Measurements from ENCODE around the gene COA3.

Gene COA3

DNA sequence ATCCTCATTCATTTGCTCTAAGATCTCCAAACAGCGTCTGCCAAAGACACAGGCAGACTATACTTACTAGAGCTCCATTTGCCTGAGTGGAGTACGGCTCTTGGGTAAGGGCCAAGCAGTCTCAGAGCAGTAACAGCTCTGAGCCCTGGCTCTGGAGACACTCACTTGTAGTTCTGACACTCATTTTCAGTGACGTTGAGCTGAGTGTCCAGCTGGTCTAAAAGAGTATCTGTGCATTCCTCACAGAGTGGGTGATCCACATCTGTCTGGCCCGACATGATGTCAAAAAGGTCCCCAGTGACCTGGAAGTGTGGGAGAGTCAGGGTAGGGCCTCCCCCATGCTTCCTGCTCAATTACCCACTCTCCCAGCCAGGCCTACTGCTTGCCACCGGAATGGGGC lies 19.9 kb upstream of the COA3 start:
- DNase-seq (ENCODE audit: low read depth in 2 of 3, low spot score in 1 of 3), result no peak

DNA sequence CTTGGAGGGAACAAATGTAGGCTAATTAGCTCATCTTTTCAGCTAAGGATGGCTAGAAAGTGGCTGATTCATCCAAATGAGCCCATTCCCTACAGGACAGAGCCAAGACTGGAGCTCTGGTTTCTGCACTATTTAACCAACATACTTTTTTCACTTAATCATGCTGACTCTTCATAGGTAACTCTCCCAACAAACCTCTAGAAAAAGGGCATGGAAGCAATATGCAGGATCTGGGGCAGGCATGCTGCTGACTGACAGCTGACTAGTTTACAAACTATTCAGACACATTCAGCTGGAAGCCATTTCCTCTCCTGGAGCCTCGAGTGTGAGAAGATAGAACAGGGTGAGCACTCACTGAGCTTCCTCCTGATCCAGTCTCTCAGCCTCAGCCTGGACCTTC lies 19.4 kb upstream of the COA3 start:
- DNase-seq (ENCODE audit: low read depth in 2 of 3, low spot score in 1 of 3), result no peak

DNA sequence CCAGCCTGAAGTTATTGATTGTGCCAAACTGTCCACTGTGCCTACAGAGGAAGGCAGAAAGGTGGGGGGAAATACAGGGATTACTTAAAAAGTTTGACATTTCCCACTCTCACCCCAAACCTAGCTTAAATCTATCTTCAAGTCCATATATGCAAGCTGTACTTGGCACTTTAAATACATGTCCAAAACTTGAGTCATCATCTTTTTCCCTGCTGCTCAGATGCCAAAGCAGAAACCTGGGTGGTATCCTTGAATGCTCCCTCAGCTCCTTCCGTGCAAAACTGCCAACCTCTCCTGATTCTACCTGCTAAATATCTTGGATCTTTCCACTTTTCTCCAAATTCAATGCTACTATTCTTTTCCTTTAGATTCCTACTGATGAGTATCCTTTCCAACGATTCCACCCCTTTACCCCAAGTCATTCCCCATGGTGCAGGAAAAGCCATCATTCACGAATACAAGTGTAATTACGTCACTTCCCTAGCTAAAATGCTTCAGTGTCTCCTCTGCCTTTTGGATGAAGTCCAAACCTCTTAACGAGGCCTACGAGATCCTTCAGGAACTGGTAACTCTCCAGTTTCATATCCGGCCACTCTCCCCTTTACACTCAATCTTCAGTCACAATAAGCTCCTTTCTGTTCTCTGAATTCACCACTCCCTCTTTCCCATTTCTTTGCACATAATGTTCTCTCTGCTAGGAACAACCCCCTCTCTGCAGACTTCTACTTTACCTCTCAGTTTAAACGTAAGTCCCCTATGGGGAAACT lies 16.3 kb upstream of the COA3 start:
- DNase-seq (ENCODE audit: low read depth in 2 of 3, low spot score in 1 of 3), result no peak

DNA sequence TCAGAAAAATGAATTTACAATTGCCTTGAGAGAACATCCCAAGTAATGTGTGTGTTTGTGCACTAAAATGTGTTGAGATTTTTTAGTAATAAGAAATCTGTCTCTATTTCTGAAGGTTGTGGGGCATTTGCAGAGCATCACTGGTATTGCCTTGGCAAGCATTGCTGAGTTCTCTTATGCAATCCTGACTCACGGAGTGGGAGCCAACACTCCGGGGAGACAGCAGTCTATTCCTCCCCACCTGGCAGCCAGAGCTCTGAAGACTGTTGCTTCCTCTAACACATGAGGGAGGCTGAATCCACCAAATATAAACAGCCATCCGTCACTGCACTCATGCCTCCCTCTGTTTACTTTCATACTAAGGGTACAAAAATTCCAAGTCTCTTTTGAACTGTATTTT lies 10.7 kb upstream of the COA3 start:
- DNase-seq (ENCODE audit: low read depth in 2 of 3, low spot score in 1 of 3), result no peak

DNA sequence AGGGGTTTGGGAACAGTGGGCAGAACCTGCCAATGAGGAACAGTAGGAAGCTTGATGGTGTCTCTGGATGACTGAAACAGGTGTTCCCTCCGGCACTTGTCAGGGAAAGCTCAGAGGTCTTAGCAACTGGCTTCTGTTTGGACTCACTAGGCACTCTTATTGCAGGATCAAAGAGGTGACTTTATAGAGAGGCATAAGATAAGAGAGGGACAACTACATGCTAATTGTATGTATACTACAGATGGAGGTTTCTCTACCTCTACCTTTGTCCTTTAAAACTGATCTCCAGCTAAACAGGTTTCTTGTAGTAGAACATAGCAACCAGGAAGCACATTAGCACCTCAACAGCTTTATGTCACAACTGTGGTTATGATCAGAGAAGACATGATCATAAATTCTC lies 7.7 kb upstream of the COA3 start:
- no peak for DNase-seq (ENCODE audit: low read depth in 2 of 3, low spot score in 1 of 3)

DNA sequence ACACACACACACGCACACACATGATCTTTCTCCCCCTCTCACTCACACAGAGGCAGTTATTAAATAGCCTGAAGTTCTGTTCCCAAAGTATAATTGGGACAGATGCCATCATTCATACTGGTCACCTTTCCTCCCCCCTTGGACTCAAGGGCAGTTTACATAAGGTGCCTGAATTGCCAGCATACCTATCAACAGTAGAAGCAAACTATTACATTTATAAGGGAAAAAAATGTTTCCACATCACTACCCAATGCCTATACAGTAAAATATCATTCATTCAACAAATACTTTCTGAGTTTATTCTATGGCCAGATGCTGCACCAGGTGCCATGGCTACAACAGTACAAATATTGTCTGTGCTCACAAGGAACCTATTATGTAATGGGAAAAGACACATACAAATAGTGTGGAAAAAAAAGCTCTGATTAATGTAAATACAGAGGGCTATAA lies 6.4 kb upstream of the COA3 start:
- no peak for DNase-seq (ENCODE audit: low read depth in 2 of 3, low spot score in 1 of 3)

DNA sequence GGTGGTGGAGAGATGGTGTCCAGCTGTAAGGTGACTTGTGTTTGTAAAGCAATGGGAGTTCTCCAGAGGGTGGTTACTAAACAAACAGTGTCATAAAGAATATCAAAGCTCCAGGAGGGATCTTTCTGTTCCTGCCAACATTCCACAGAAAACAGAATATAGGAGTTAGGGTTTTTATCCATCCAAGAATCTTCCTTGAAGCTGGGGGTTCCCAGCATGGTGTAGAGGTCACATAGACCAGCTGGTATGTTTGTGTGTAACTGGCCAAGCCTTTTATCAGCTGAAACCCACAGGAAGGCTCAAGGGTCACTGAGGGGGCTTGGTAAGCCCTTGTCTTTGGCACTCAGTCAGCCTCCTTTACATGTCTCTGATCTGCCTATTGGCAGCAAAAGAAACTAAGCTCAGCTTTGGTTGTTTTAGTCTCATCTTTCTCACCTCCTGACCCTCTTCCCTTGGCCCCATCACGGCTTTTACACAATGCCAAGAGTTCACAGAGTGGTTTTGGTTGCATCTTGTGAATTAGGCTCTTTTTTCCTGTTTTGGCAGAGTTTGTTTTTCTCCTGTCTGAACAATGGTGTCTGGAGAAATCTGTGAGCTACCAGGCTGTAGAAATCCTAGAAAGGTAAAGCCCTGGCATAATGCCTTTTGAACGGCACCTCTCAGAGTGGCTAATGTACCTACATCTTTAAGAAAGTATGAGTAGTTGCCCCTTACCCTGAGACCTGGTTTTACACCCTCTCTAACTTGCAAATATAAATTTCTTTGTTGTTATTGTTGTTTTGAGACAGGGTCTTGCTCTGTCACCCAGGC lies 4.8 kb upstream of the COA3 start:
- DNase-seq (ENCODE audit: low read depth in 2 of 3, low spot score in 1 of 3), result no peak

DNA sequence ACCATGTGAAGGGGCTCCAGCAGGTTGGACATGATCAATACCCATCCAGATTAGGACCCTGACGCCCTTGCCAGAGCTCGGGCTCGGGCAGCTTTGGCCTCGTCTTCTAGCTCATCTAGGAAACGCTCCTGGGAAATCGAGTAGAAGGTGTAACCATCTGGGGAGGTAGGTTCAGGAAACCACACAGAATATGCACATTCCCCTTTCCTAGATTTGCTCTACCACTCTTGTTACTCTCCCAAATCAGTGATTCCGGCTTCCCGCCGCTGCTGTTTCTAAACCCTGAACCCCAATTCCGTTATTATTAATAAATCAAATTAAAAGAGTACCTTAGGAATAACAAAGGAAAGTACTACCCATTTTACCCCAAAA lies 507 bp downstream of the COA3 start:
- no peak for DNase-seq (ENCODE audit: low read depth in 2 of 3, low spot score in 1 of 3)

DNA sequence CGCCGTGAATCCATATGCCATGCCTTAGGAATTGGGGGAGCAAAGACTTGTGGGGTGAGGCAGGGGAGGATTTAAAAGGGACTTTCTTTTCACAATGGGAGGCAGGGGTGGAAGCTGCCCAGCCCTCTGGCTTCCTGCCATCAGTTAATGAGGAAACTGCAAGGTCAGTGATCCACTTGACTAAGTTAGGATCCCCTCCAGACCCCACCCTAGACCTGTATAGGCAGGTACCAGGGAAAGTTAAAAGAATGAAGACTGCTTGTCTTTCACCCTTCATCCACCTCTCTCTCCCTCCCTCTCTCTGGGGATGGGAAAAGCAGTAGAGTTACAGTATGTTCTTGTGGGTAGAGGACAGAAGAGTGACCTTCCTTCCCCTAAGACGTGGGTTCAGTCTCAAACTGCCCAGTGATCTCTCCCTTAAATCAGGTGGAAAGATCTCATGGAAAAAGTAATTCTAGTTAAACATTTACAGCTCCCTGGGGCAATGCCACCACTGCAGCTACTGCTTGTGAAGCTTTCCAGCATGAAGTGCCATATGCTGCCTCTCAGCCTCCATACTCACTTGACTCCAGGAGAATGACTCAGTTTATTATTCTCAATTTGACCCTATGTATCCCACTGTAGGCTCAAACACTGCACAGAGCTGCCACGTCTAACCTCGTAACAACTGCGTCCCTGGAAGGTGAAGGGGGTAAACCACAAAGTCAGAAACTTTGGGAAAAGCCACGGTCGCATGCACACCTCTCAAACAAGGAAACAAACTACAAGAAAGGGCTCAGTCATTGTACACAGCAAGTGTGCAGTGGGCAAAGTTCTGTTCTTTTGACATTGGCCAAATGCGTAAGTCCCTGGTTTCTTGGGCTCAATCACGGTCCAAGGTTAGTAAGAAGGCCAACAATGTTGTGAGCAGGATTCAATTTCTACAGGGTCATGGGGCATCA lies 1.2 kb downstream of the COA3 start:
- no peak for DNase-seq (ENCODE audit: low read depth in 2 of 3, low spot score in 1 of 3)

DNA sequence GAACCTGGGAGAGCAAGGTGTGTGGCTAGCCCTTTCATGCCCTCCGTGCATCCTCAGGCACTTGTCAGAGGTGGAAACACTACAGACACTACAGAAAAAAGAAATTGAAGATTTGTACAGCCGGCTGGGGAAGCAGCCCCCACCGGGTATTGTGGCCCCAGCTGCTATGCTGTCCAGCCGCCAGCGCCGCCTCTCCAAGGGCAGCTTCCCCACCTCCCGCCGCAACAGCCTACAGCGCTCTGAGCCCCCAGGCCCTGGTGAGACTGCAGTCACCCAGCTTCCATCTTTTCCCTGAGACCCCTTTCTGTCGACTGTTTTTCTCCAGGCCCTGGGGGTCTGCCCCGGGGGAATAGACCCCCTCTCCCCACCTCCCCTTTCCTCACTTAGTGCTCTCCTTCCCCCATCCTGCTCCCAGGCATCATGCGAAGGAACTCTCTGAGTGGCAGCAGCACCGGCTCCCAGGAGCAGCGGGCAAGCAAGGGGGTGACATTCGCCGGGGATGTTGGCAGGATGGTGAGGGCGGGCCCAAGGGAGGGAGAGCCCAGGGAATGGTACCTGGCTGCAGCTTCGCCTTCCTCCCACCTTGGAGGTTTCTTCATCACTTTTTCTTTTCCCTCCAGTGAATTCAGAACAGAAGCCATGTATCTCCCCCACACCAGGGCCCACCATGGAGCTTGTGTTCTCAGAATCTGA lies 2.3 kb downstream of the COA3 start:
- no peak for DNase-seq (ENCODE audit: low read depth in 2 of 3, low spot score in 1 of 3)

DNA sequence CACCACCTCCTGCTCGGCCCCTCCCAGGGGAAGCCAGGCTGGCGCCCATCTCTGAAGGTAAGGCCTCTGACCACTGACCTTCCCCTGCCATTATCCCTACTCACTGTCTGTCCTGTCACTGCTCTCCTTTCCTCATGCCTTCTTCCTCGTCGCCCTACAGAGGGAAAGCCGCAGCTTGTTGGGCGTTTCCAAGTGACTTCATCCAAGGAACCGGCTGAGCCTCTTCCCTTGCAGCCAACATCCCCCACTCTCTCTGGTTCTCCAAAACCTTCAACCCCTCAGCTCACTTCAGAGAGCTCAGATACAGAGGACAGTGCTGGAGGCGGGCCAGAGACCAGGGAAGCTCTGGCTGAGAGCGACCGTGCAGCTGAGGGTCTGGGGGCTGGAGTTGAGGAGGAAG lies 3.0 kb downstream of the COA3 start:
- DNase-seq (ENCODE audit: low read depth in 2 of 3, low spot score in 1 of 3), result no peak

DNA sequence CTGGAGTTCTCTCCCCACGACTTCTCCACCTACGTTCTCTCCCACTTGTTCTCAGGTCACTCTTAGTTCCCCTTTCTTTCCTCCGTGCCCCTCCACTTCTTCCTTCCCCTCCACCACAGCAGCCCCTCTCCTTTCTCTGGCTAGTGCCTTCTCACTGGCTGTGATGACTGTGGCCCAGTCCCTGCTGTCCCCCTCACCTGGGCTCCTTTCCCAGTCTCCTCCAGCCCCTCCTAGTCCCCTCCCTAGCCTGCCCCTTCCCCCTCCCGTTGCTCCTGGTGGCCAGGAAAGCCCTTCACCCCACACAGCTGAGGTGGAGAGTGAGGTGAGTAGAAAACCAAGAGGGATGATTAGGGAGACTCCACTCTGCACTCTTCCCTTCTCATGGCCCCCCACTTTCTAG lies 3.4 kb downstream of the COA3 start:
- no peak for DNase-seq (ENCODE audit: low read depth in 2 of 3, low spot score in 1 of 3)

DNA sequence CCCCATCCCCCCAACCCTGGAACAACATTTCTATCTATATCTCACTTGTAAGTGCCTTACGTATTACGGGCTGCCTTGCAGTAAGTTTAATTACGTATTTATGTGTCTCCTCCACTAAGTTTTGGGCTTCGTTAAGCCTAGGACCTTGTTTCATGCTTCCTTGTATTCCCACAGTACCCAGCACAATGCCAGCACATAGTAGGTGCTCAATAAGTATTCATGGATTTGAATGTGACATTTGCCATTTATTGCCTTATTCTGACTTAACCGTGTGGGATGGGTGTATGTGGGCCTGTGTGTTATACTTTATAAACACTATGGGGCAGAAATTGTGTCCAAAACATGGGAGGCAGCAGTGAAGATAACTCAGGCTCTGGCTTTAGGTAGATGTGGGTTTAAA lies 6.0 kb downstream of the COA3 start:
- no peak for DNase-seq (ENCODE audit: low read depth in 2 of 3, low spot score in 1 of 3)

DNA sequence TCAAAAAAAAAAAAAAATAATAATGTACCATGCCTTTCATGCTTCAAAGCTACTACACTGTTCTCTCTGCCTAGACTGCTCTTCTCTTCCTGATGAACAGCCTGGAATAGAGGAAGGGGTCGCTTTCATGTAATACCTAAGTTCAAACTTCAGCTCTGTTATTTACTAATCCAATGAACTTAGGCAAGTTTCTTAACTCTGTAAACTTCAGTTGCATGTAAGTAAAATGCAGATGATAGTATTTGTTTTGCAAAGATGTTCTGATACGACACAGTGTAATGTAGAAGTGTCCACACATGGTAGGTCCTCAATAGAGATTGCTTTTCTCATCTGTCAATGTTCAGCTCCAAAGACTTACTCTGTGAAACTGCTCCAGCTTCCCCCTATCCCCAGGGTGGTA lies 6.6 kb downstream of the COA3 start:
- no peak for DNase-seq (ENCODE audit: low read depth in 2 of 3, low spot score in 1 of 3)

DNA sequence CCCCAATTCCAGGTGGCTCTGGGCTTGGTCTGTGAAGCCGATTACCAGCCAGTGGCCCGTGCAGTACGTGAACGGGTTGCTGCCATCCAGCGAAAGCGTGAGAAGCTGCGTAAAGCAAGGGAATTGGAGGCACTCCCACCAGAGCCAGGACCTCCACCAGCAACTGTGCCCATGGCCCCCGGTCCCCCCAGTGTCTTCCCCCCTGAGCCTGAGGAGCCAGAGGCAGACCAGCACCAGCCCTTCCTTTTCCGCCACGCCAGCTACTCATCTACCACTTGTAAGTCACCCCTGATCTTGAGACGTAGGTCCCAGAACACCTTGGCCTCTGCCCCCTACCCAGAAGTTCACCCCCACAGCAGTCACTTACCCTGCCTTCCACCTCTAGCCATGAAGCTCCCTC lies 11.2 kb downstream of the COA3 start:
- DNase-seq (ENCODE audit: low read depth in 2 of 3, low spot score in 1 of 3), result no peak

DNA sequence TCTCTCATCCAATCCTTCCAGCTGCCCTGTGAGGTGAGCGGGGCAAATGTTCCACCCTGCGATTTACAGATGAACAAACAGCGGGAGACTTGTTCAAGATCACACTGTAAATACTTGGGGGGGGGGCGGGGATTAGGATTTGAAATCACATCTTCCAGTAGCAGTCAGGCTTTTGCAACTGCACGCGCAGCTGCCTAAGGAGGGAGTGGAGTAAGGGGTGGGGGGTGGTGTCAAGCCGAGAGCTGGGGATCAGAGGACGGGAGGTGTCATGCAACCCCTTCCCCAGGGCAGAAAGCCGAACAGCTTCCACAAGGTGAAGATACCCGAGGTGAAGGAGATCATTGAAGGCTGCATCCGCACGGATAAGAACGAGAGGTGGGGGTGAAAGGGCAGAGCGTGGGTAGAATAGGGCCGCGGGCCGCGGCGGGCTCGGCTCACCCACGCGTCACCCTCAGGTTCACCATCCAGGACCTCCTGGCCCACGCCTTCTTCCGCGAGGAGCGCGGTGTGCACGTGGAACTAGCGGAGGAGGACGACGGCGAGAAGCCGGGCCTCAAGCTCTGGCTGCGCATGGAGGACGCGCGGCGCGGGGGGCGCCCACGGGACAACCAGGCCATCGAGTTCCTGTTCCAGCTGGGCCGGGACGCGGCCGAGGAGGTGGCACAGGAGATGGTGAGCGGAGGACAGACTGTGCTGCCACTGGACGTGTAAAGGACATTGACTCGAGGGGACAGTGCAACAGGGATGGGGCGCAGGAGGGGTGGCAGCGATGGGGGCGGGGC lies 13.5 kb downstream of the COA3 start:
- DNase-seq (ENCODE audit: low read depth in 2 of 3, low spot score in 1 of 3), result no peak

DNA sequence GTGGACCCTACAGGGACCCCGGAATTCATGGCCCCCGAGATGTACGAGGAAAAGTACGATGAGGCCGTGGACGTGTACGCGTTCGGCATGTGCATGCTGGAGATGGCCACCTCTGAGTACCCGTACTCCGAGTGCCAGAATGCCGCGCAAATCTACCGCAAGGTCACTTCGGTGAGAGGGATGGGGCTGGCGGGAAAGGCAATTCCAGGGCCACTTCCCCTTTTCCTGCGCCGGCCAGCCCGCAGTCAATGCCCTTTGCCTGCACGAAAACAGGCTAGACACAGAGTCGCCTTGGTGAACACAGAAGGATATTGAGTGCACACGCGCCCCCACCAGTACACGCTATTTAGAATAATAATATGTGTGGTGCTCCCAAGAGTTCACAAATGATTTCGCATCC lies 14.1 kb downstream of the COA3 start:
- no peak for DNase-seq (ENCODE audit: low read depth in 2 of 3, low spot score in 1 of 3)

DNA sequence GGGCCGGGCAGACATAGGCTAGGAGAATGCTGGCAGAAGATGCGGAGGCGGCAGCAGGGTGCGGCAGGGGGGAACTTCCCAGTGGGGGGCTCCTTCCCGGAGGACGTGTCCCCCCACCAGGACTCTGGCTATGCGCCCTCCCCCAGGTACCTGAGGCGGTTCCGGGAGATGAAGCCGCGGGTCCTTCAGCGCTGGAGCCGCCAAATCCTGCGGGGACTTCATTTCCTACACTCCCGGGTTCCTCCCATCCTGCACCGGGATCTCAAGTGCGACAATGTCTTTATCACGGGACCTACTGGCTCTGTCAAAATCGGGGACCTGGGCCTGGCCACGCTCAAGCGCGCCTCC lies 14.7 kb downstream of the COA3 start:
- no peak for DNase-seq (ENCODE audit: low read depth in 2 of 3, low spot score in 1 of 3)

DNA sequence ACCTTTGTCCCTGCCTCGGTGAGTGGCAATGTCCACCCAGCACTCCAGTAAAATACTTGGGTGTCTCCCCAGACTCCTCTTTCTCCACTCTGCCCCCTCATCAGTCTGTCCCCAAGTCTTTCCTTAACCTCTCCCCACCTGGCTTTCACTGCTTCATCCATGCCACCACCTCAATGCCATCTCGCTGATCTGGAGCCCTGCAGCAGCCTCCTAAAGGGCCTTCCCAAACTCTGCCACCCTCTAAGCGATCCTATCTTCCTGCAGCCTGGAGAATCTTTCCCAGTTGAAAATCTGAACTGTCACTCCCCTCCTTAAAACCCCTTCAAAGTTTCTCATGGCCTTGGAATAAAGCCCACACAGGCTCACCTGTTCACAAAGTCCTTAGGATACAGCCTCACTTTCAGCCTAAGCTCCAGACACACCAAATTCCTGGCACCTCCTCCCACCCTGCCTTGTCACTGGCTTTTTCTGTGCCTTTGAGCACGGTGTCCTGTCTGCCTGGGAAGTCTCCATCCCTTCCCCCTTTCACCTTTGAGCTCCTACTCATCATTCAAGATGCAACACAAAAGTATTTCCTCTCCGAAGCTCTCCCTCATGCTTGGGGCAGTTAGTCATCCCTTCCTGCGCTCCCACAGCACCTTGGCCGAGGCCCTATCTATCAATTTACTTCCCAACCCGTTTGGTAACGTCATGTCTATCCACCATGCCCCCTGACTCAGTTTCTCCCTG lies 15.3 kb downstream of the COA3 start:
- no peak for DNase-seq (ENCODE audit: low read depth in 2 of 3, low spot score in 1 of 3)
